NCI-H2227 (cell line): ENCODE data around the gene SCYL2.
"Not testable (repeated sequence)": the region's sequence is repeated elsewhere in the genome, so short reads cannot be mapped to it uniquely, and the experiment has no call there.

ENCODE experiments used
- DNase-seq: peaks from one replicate; lab custom pipeline; 2025; ENCODE audit not compliant: unreplicated experiment; lab: John Stamatoyannopoulos, UW

The SCYL2 gene

DNA sequence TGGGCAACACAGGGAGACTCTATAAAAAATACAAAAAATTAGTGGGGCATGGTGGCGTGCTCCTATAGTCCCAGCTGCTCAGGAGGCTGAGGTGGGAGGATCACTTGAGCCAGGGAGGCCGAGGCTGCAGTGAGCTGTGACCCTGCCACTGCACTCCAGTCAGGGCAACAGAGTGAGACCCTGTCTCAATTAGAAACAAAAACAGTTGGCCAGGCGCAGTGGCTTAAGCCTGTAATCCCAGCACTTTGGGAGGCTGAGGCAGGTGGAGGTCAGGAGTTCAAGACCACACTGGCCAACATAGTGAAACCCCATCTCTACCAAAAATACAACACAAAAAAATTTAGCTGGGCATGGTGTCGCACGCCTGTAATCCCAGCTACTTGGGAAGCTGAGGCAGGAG is 1.9 kb upstream of the SCYL2 start:
- not testable (repeated sequence) for DNase-seq

DNA sequence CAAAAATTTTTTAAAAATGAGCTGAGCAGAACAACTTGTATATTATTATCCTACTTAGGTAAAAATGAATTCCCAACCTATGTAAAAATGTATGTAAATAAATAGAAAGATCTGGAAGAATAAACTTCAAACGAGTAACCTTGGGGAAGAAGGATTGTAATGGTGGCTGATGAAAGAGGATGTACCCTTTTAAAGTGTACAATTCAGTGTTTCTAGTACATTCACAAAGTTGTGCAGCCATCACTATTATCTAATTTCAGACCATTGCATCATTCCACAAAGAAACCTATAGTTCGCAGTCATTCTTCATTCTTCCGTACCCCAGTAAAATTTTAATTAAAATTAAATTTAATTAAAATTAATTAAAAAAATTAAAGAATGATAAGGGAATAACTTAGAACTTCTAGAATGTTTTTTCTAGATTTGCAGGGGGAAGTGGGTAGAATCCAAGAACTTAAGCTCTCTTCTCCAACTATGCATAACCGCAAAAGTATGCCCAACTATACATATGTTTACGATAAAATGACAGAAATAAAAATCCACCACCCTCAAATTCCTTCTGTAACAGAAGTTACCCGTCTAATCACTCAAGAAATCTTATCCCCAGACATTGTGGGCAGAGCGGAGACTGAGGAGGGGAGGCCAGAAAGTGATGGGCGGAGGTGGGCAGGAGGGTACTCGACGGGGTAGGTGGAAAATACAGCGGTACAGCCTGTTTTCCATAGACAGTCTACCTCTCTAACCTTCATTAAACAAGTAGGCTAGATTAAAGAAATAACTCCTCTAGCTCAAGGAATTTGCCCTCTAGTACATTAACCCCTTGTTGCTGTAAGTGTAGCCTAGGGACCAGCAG is 1.0 kb upstream of the SCYL2 start:
- peak; percentile 36 for DNase-seq

- no peak for DNase-seq
These were observed 467 bp upstream of the SCYL2 start for GRCh38 chr12:100266585-100266834.

DNA sequence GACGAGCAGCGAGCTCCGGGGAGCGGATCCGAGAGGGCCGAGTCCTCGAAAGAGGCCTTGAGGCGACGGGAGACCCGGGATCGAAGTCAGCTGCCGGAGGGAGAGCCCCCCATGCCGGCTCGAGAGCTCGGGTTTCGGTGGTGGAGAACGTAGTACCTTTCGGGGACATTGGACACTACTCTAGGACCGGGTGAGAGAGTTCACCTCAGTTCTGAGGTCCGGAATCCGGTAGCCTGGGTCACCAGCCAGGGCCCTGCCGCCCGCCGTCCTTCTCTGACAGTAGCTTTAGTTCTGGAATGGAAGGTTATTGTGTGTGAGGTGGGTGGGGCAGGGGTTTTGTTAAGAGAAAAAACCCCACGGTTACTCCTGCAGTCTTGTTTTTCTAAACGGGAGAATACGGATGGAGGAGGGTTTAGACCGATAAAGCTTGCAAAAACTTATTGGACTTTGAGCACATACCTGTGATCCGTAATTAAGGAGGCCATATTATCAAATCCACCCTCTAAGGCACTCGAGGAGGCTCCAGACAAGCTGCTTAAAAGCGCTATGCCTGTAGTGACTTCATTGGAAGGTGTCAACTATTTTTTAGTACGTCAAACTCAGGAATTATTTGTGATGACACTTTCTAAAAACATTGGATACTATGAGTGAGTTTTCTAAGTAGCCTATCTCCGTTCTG is 765 bp downstream of the SCYL2 start:
- DNase-seq, result peak; percentile 42

- no peak for DNase-seq
These were observed 2.0 kb downstream of the SCYL2 start for GRCh38 chr12:100268835-100269564.

DNA sequence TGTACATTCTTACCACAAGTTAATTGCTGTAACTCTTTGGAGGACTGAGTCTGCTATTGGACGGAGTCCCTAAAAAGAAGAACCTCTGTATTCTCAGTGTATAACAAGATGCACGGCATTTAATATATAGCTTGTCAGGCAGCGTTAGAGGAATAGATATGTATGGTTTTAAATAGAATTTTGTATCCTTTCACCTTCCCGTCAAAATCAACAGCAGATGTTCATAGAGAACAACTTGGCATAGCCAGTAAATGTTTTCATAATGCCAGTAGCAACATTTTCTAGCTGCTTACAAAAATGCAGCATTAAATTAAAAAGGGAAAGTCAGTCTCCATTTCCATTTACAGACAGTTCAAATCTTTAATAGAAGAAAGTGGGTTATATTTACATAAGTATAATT is 6.8 kb downstream of the SCYL2 start:
- no peak for DNase-seq

- no peak for DNase-seq
These were observed 7.3 kb downstream of the SCYL2 start for GRCh38 chr12:100274291-100274690.

DNA sequence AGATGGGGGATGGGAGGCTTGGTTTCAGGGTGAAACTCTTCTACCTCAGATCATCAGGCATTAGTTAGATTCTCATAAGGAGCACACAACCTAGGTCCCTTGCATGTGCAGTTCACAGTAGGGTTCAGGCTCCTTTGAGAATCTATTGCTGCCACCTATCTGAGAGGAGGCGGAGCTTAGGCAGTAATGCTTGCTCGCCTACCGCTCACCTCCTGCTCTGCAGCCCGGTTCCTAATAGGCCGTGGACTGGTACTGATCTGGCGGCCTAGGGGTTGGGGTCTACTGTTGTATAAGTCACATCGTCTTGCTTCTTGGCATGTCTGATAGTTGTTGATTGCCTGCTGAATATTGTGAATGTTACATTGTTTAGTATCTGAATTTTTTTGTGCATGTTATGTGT is 12.2 kb downstream of the SCYL2 start:
- DNase-seq, result no peak

DNA sequence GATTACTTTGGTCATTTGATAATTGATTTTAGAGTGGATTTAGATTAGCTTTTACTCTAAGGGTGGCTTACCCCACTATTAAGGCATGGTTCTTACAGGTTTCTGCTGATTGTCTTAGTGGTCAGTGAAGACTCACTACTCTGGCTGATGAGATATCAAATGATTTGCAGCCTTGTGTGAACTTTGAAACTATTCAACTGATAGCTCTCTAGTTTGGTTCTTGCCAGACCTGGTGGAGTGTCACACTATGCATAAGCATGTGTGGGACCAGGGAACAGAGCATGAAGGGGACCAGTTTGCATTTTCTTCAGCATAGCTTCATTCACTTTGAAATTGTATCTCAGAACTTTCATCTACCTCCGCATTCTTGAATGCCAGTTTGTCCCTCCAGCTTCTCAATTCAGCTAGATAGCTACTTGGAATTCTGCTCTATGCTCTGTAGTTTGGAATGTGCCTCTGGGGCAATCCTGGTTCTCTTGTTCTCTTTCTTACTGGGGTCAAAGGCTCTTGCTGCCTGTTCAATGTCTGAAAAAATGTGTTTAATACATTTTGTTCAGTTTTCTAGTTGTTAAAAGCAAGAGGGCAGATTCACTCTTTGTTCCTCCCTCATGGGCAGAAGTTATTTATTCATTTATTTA is 12.7 kb downstream of the SCYL2 start:
- DNase-seq, result no peak

GRCh38 chr12:100284556-100284955 is 17.6 kb downstream of the SCYL2 start:
- not testable (repeated sequence) for DNase-seq

GRCh38 chr12:100289038-100289437 is 22.1 kb downstream of the SCYL2 start:
- DNase-seq, result no peak

DNA sequence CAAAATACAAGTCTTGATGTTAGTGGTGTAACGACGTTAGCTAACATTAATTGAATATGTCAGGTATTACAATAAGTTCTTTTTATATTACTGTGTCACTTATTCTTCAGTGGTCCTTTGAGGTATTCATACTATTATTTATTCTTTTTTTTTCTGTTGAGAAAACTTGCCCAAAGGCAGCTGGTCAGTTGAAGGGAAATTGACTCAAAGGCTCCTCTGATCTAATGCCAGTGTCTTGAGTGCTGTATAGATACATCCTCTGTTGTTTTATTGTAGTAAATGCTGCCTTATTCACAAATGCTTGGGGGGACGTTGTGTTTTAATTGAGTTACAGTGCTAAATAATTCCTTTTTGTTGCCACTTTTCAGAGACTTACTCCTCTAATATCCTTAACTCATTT is 23.0 kb downstream of the SCYL2 start:
- DNase-seq, result no peak

- no peak for DNase-seq
These were observed 26.0 kb downstream of the SCYL2 start for GRCh38 chr12:100293017-100293416.

- DNase-seq, result not testable (repeated sequence)
These were observed 27.4 kb downstream of the SCYL2 start for GRCh38 chr12:100294366-100294765.

GRCh38 chr12:100295764-100296555 is 29.0 kb downstream of the SCYL2 start:
- DNase-seq, result no peak

DNA sequence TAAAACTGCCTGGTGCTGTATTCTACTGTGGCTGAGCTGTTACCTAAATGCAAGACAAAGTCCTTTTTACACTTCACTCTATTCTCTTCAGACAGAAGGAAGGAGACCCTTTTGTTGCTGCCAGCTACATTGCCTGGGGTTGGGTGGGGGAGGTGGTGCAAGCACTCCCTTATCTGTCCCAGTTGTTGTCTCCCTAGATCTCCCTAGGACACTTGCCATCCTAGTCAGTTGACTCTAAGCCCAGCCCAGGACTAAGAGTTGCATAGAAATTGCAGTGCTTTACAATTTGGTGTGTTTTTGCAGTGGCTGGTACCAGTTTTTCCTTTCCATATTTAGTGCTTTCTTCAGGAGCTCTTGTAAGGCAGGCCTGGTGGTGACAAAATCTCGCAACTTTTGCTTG is 35.1 kb downstream of the SCYL2 start:
- DNase-seq, result no peak

DNA sequence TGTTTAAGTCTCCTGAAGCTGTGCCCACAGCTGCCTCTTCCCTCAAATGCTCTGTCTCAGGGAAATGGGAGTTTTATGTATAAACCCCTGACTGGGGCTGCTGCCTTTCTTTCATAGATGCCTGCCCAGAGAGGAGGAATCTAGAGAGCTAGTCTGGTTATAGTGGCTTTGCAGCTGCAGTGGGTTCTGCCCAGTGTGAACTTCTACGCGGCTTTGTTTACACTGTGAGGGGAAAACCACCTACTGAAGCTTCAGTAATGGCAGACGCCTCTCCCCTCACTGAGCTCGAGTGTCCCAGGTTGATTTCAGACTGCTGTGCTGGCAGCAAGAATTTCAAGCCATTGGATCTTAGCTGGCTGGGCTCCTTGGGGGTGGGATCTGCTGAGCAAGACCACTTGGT is 36.9 kb downstream of the SCYL2 start:
- no peak for DNase-seq

DNA sequence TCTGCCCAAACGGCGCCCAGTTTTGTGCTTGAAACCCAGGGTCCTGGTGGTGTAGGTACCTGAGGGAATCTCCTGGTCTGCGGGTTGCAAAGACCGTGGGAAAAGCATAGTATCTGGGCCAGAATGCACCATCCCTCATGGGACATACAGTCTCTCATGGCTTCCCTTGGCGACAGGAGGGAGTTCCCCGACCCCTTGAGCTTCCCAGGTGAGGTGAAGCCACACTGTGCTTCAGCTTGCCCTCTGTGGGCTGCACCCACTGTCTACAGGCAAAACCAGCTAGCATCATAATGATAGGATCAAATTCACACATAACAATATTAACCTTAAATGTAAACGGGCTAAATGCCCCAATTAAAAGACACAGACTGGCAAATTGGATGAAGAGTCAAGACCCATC is 37.4 kb downstream of the SCYL2 start:
- not testable (repeated sequence) for DNase-seq

- not testable (repeated sequence) for DNase-seq
These were observed 41.2 kb downstream of the SCYL2 start for GRCh38 chr12:100308138-100308537.

DNA sequence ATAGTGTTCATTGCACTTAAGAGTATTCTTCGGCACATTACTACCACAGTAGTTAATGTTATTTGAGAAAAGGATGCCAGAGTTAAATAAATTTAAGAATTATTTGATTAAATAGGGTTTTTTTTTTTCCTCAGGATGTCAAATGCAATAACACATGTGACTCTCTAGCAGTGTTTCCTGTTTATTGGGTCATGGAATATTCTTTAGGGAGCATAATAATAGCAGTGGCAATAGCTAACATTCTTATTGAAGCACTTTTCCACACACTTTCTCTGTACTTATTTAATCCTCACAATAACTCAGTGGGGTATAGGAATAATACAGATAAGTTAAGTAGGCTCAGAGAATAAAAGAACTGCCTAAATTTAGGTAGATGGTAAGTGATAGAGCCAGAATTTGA is 44.3 kb downstream of the SCYL2 start:
- DNase-seq, result no peak

DNA sequence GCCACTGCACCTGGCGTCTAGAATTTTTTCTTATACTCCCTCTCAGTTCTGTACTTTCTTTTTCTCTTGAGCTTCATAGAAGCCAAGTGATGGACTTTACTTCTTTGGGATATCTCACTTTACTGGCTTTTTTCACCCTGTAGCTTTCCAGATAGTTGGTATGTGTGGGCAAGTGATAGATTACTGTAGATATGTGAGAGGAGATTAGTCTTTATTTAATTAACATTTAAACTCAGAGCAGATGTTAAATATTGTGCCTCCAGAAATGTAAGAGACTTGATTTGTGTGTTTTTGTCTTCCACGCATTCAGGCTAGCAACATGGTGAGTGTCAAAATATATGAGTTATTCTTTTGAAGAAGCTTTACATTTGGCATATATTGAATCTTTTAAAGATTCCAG is 50.4 kb downstream of the SCYL2 start:
- no peak for DNase-seq
